NCI-H2196 (cell line): ENCODE measurements around the gene NINL.
"Not testable (repeated sequence)": the region's sequence is repeated elsewhere in the genome, so short reads cannot be mapped to it uniquely, and the experiment has no call there.

Experiments
- DNase-seq: peaks from one replicate; lab custom pipeline; 2025; ENCODE audit not compliant: unreplicated experiment; lab: John Stamatoyannopoulos, UW

Gene NINL

DNA sequence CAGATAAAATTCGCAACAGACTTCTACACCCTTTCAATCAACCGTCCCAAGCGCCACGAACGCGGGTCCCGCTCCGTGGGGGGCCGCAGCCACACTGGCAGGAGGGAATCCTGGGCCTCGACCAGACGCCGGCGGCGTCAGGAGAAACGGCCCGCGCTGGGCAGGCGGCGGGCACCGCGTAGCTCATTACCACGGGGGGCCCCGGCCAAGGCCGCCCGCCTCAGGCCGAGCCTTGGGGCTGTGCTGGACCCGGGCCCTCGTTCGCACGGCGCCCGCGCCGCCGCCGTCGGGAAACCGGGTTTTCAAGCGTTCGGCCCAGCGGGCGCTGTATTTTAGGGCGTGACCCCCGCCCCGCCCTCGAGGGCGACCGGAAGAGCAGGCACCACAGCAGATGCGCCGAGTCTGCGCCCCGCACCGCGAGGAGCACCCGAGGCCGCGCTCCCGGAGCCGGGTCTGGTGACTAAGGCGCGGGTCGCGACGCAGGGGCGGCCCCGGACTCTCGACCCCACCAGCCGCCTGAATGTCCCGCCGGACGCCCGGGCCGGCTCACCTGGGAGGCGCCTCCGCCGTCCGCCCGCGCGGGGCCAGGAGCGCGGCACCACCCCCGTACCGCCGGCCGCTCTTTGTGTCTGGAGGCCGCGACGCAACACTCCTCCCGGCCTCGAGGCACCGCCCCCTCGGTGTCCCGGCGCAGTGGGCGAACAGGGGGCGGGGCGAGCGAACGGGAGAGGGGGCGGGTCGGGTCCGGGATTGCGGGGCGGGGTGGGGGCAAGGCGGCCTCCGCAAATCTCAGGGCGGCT lies at the start of gene NINL:
Gene NINL, minus strand, starts transcription at position 627 of the 800 bp plus-strand sequence. CDS start 58,944 bp downstream, outside the sequence.
- DNase-seq, result peak; percentile 75

DNA sequence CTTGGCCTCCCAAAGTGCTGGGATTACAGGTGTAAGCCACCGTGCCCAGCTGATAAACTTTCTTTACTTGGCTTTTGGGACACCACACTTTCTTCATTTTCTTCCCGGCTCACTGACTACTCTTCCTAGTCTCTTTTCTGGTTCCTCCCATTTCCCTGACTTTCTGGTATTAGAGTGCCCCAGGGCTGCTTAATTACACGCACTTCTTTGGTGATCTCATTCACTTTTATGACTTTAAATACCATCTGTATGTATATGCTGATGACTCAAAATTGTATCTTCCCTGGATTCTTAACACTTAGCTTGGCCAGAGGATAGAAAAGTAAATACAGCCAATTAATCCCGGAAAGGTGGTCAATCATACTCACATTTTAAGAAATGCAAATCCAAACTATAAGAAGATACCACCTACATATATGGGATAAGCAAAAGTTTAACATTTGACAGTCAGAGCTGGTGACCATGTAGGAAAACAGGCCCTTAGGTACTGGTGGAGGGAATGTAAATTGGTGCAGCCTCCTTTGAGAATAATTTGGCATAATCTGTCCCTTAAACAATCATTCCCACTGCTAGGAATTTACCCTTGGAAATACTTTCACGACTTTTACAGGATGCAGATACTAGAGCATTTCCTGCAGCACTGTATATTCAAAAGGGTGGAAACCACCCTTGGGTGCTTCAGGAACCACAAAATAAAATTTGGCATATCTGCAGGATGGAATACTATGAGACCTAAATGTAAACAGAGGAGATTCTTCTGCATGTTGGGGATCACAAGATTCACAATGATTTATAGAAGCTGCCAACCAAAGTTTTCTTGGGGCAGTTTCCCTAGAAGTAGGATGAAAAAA lies 47.8 kb upstream of the NINL start:
- no peak for DNase-seq

DNA sequence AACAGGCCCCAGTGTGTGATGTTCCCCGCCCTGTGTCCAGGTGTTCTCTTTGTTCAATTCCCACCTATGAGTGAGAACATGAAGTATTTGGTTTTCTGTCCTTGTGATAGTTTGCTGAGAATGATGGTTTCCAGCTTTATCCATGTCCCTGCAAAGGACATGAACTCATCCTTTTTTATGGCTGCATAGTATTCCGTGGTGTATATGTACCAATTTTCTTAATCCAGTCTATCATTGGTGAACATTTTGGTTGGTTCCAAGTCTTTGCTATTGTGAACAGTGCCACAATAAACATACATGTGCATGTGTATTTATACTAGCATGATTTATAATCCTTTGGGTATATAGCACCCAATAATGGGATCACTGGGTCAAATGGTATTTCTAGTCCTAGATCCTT lies 45.3 kb upstream of the NINL start:
- DNase-seq, result not testable (repeated sequence)

DNA sequence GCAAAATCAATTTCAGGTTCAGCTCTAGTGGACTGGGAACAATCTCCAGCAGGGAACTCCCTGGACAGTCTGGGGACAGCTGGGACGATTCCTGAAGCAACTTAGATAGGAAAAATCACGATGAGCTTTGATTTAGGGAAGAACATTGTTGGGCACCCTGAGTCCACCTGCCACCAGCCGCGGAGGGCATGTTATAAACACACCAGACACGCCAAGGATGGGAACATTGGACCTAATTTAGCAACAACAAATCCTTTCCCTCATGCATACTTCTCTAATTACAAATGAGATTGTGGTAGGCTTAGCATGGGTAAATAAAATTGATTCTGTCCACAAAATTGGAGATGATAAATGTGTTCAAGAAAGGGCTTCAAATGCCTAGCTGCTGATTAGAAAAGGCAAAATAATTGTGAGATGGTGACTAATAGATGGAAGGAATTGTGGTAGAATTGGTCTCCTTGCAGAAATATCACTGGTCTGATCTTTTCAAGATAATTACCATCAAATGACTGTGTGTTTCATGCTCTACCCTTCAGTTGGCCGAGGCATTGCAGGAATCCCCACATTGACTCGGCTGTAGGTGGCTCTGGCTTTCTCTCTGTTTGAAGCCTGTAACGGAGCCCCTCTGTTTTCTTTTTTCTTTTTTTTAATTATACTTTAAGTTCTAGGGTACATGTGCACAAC lies 44.6 kb upstream of the NINL start:
- no peak for DNase-seq

- no peak for DNase-seq
Observed at GRCh38 chr20:25626779-25627178, 41.4 kb upstream of the NINL start.

DNA sequence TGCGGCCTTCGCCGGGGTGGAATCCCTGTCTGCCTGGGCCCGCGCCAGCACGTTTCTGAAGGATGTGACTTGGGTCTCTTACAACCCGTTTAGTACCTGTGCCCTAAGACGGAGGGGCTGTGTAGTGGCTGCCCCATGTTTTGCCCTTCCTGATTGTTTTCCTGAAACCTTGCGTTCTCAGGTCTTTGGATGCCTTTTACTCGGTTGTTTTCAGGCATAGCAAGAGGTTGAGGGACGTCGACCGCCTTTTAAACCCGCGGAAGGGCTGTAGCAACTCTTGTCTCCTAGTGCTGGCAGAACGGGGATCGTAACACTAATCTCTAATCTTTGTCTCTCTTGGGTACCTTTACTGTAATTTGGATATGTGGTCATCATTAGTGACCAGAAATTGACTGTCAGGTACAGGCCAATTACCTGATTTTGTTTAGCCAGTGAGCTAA lies 39.2 kb upstream of the NINL start:
- DNase-seq, result no peak

DNA sequence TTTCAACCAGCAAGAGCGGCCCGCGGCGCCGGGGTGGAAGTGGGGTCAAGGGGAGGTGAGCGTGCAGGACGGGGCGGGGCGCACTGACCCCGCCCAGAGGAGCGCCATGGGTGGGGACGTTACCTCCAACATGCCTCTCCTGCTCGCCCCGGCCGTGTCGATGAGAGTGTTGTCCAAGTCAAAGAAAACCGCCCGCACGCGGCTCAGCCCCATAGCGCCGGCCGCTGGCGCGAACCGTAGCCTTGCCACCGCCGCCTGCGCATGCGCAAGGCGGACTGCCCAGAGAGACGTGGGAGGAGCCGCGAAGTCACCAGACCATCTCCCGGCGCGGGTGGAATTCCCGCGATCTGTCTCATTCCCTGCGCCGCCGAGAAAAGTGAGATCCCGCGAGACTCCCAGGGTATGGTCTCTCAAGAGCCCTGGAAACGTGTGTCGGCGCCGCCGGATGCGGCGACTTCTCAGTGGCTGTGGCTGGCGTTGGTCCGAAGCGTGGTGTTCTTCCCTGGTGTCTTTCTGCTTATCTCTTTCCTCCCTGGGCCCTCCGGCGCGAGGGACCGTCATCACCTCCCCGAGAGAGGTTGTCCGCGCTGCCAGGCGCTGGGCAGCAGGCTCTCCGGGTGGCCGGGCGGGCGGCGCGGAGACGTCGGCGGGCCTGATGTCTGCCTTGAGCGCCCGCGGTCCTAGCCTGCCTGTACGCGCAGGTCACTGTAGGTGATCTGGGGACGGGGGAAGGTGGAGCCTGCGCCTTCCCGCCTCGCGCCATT lies 38.6 kb upstream of the NINL start, which contains the start of gene NANP:
Gene NANP, minus strand, starts transcription at position 279 of the 764 bp plus-strand sequence. Its CDS starts 66 bp downstream, at position 213.
- peak; percentile 98 for DNase-seq

GRCh38 chr20:25623225-25623735 lies 37.9 kb upstream of the NINL start:
- DNase-seq, result no peak

DNA sequence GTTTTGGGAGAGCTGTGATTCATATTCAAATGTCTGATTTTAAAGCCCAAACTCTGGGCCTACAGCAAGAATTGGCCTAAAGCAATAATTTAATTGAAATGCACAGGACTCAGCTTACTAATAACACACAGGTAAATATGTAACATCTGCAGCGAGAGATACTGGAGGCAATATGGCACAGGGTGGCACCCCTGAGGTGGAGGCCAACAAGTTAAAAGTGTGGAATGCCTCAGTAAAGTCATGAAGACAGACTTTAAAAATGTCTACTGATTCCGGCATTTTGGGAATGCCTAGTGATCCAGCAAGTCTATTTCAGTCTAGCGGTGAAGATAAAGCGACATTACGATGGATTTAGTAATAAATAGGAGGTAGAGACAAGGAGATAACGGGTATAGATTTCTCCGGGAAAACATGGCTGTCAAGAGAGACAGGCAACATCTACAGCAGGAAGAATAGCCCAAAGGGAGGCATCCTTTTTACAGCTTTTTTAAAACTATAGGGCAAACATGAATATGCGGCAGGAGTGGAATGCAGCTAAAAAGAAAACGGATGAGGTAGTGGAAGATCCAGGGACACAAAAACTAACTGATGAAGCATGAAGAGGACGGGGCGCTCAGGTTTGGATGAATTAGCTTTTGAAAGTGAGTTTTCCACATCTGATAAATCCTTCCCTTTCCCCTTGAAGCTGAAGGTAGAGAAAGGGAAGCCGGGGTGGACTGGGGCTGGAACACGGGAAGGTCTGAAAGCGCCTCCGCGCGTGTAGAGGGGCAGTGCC lies 37.3 kb upstream of the NINL start:
- DNase-seq, result no peak

DNA sequence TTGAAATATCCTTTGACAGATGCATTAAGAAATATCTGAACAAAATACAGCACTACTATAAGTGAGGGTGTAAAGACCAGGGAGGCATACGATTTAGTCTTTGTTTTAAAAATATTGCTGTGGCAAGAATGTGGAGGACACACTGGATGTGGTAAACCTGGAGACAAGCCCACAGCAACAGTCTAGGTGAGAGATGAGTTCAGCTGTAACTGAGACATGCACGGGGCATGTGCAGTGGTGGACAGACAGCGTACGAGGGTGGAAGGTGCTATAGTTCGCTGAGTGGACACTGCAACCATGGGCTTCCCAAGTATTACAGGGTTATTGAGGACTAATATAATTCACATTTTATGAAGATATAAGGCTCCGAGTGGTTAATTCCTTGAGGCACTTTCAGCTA lies 36.7 kb upstream of the NINL start:
- DNase-seq, result no peak

DNA sequence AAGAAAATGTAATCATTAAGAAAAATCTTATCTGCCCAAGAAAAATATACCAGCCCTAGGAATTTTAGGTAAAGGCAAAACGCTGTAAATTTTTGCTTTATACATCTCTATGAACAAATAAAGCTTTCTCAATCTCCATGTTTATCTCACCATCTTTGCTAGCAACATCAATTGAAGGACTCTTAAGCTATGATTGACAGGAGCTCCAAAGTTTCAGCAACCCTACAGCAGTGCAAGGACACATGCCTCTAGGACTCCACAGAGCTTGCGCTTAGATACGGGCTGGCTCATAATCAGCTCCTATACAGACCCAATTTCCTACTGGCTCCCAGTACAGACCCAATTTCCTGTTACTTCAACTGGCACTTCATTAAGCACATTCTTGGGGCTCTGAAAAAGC lies 34.2 kb upstream of the NINL start:
- no peak for DNase-seq

- no peak for DNase-seq
Observed at GRCh38 chr20:25608774-25609173, 23.4 kb upstream of the NINL start.

DNA sequence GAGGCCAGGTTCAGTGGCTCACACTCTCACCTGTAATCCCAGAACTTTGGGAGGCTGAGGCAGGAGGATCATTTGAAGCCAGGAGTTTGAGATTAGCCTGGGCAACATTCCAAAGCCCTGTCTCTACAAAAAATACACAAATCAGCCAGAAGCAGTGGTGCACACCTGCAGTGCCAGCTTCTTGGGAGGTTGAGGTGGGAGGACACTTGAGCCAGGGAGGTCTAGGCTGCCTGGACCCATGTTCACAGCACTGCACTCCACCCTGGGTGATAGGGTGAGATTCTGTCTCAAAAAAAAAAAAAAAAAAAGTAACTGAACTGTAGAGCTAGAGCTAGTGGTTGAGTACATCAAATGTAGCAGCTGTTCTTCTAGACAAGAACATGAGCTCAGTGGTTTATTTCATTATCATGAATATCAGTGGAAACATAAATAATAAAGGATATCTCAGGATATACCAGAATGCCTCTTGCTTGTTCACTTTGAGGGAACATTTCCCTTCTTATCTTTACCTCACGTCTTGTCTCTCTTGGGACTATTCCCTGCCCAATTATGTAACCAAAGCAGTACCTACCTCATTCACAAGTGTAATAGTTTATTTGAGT lies 20.9 kb upstream of the NINL start:
- no peak for DNase-seq

- no peak for DNase-seq
Observed at GRCh38 chr20:25605148-25605547, 19.8 kb upstream of the NINL start.

DNA sequence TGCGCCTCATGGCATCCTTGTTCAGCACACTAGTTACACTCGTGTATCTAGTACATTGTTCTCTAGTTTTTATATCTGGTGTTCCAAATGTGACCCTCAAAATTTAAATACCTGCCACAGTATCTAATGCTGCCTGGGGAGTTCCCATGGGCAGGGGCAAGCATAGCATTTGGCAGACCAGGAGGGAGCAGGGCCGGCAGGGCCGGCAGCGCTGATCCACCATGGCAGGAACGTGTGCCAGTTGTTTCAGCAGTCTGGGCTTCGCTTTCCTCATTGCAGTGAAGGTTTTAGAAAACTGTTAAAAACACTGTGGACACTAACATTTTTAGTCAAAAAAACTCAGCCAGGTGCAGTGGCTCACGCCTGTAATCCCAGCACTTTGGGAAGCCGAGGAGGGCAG lies 19.3 kb upstream of the NINL start:
- no peak for DNase-seq

- not testable (repeated sequence) for DNase-seq
Observed at GRCh38 chr20:25602914-25603309, 17.6 kb upstream of the NINL start.

DNA sequence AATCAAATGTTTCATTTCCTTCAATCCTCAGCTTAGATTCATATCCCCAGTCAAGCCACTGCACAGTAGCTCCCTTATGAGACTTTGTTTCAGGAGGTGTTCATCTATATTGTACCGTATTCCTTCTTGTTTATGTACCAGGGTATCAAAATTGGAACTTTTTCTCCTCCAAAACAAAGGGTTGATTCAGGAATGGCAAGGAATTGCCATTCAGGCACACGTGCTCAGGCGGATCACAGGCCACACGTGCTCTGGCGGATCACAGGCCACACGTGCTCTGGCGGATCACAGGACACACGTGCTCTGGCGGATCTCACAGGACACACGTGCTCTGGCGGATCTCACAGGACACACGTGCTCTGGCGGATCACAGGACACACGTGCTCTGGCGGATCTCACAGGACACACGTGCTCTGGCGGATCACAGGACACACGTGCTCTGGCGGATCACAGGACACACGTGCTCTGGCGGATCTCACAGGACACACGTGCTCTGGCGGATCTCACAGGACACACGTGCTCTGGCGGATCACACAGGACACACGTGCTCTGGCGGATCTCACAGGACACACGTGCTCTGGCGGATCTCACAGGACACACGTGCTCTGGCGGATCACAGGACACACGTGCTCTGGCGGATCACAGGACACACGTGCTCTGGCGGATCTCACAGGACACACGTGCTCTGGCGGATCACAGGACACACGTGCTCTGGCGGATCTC lies 17.0 kb upstream of the NINL start:
- DNase-seq, result not testable (repeated sequence)

DNA sequence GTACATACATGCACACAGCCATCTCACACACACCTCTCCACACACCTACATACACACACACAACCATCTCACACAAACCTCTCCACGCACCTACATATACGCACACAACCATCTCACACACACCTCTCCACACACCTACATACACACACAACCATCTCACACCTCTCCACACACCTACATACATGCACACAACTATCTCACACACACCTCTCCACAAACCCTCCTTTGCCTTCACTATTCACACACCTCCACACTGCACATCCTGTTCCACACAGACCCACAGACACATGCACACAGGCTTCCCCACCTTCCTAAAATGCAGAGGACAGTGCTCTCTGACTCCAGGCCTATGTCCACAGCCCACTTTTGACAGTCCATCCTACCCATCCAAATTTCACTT lies 16.3 kb upstream of the NINL start:
- DNase-seq, result no peak

DNA sequence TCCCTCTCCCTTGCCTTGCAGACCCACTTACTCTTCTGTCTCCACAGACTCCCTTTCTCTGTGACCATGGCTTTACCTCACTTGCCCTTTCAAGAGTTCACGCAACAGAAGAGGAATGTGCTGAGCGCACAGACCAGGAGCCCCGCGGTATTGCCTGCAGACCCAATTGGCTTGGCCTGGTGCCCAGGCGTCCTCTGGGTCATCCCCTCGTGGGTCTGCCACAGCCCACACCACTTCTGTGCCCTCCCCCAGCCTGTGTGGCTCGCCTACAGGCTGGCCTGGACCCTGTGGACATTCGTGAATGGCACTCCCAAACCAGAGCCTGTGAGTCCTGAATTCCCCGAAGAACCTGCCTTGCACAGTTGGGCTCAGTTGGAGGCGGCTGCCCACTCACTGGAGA lies 15.3 kb upstream of the NINL start:
- no peak for DNase-seq
